B cell (primary cell): ENCODE measurements around the gene RNF141. TPM values are rescaled to one million over a fixed set of nuclear protein-coding genes. Genes with fewer than 3 reads are reported as not detected.

ENCODE experiments used
- ATAC-seq: fragments of 200-7000 bp; cut with Tn5 transposase; one replicate; pipeline ENCODE4 v1.10.0; 2021; ENCODE audit warnings: low read depth, mild to moderate bottlenecking, moderate number of reproducible peaks, moderate library complexity
- CTCF ChIA-PET: fragments of 350-600 bp; sonication (Branson Sonifier 250); formaldehyde crosslinking; loops from one replicate; lab custom pipeline; 2021; ENCODE audit warnings: antibody characterized with exemption, inconsistent platforms; lab: Charles Lee
- POLR2A ChIA-PET: fragments of 350-600 bp; sonication (Branson Sonifier 250); formaldehyde crosslinking; loops from one replicate; lab custom pipeline; 2021; ENCODE audit warnings: antibody characterized with exemption; lab: Charles Lee
- DNase-seq: peaks from one replicate; pipeline ENCODE4 v3.0.0; 2013
- H2AFZ ChIP-seq: 2 replicates; pipeline ENCODE4 v1.6.1; 2012; ENCODE audit warnings: mild to moderate bottlenecking, low read depth, low read length; ENCODE audit not compliant: insufficient read depth, poor library complexity, severe bottlenecking
- H3K27ac ChIP-seq, 2 donors: 1 replicate in 1 of 2; 2 replicates in 1 of 2; pipeline ENCODE4 v1.5.1; 2012 to 2013; ENCODE audit warnings: low read length in 2 of 2, mild to moderate bottlenecking in 2 of 2, moderate library complexity in 1 of 2
- H3K27me3 ChIP-seq, 4 experiments: fragments of 200-600 bp in 1 of 4; sonication (generic) in 1 of 4; replicated peaks in 1 of 4; 1 replicate in 2 of 4; 2 replicates in 2 of 4; pipeline versions ENCODE4 v1.6.1 to v1.7.0; 2013 to 2016; ENCODE audit warnings: low read length in 3 of 4, mild to moderate bottlenecking in 2 of 4, mixed read lengths in 1 of 4, moderate library complexity in 1 of 4; ENCODE audit not compliant: insufficient read depth in 4 of 4, control insufficient read depth in 3 of 4; ENCODE audit errors: control extremely low read depth in 1 of 4
- H3K36me3 ChIP-seq, 2 experiments: replicated peaks in 1 of 2; 1 replicate in 1 of 2; 2 replicates in 1 of 2; pipeline versions ENCODE4 v1.6.1 to v1.7.1; 2013; ENCODE audit warnings: low read length in 1 of 2; ENCODE audit not compliant: insufficient read depth in 2 of 2, control insufficient read depth in 1 of 2; ENCODE audit errors: control extremely low read depth in 1 of 2, extremely low read depth in 1 of 2
- H3K4me1 ChIP-seq, 2 donors: fragments of 200-600 bp in 1 of 2; sonication (generic) in 1 of 2; 1 replicate in 1 of 2; 2 replicates in 1 of 2; pipeline versions ENCODE4 v1.5.1 to v1.6.1; 2013 to 2017; ENCODE audit warnings: low read length in 2 of 2; ENCODE audit not compliant: control insufficient read depth in 2 of 2, insufficient read depth in 2 of 2
- H3K4me2 ChIP-seq: replicated peaks from 2 replicates; pipeline ENCODE3; 2012; ENCODE audit warnings: mild to moderate bottlenecking, low read depth, low read length; ENCODE audit not compliant: poor library complexity, severe bottlenecking
- H3K4me3 ChIP-seq, 5 experiments: fragments of 200-600 bp in 1 of 5; sonication (generic) in 1 of 5; 1 replicate in 3 of 5; 2 replicates in 2 of 5; pipeline versions ENCODE4 v1.5.1 to v1.7.0; 2011 to 2016; ENCODE audit warnings: low read length in 4 of 5, mild to moderate bottlenecking in 4 of 5, low read depth in 2 of 5, control low read depth in 1 of 5, moderate library complexity in 1 of 5; ENCODE audit not compliant: insufficient read depth in 1 of 5; ENCODE audit errors: control extremely low read depth in 1 of 5, extremely low read depth in 1 of 5
- H3K79me2 ChIP-seq: fragments of 200-600 bp; sonication (generic); one replicate; pipeline ENCODE4 v1.6.0; 2016; ENCODE audit warnings: low read length; ENCODE audit not compliant: control insufficient read depth, insufficient read depth
- H3K9ac ChIP-seq: fragments of 200-600 bp; sonication (generic); 2 replicates; pipeline ENCODE4 v1.6.1; 2017; ENCODE audit warnings: mild to moderate bottlenecking, low read length, moderate library complexity
- H3K9me3 ChIP-seq, 3 donors: one replicate each; pipeline versions ENCODE4 v1.6.1 to v1.7.1; 2013; ENCODE audit warnings: low read length in 2 of 3; ENCODE audit not compliant: control insufficient read depth in 2 of 3, insufficient read depth in 1 of 3; ENCODE audit errors: control extremely low read depth in 1 of 3
- H4K20me1 ChIP-seq: 2 replicates; pipeline ENCODE4 v1.6.0; 2012; ENCODE audit warnings: mild to moderate bottlenecking, low read length; ENCODE audit not compliant: insufficient read depth, control insufficient read depth, poor library complexity, severe bottlenecking
- H3K27ac Mint-ChIP-seq: one replicate; pipeline ENCODE4 v1.8.0; 2021; ENCODE audit warnings: mixed read lengths
- H3K27me3 Mint-ChIP-seq: one replicate; pipeline ENCODE4 v1.8.0; 2021; ENCODE audit warnings: mixed read lengths
- H3K4me1 Mint-ChIP-seq: one replicate; pipeline ENCODE4 v1.8.0; 2021; ENCODE audit warnings: mixed read lengths
- H3K4me3 Mint-ChIP-seq: one replicate; pipeline ENCODE4 v1.8.0; 2021; ENCODE audit warnings: mixed read lengths
- H3K9me3 Mint-ChIP-seq: one replicate; pipeline ENCODE4 v1.8.0; 2022; ENCODE audit warnings: mixed read lengths; ENCODE audit not compliant: insufficient read depth
- EZH2 ChIP-seq: IDR thresholded peaks from 2 replicates; pipeline ENCODE4 v1.6.1; 2012; ENCODE audit warnings: borderline replicate concordance, low read depth, mild to moderate bottlenecking, moderate library complexity, low read length; ENCODE audit not compliant: insufficient read depth, poor library complexity, severe bottlenecking
- WGBS: methylation state at CpG from one replicate; pipeline ENCODE4 v1.1.5; 2013; ENCODE audit warnings: missing lambda C conversion rate; ENCODE audit not compliant: insufficient coverage; 5-methylcytosine and 5-hydroxymethylcytosine counted together
- intact Hi-C: fragments of 100-400 bp; cut with micrococcal nuclease; formaldehyde crosslinking; loops from one replicate; pipeline ENCODE4 v1.10.0; 2022
- polyA plus RNA-seq: library from polyadenylated mRNA; depleted of rRNA; stranded (reverse); fragments of >200 nt; gene quantifications from 2 replicates; pipeline ENCODE4 v1.2.3, GENCODE V29; 2012
- total RNA-seq, 2 donors: library from RNA; stranded (reverse); fragments of 120-200 nt in 1 of 2; gene quantifications; 1 replicate in 1 of 2; 2 replicates in 1 of 2; pipeline versions ENCODE4 v1.2.3 to v1.2.4, GENCODE V29; 2013 to 2022
- TF ChIP-seq, protein P1 (sequence below): fragments of 200-600 bp; IDR thresholded peaks from one replicate; pipeline ENCODE4 v1.8.0; 2022; ENCODE audit warnings: antibody characterized with exemption, mild to moderate bottlenecking

Gene RNF141
- total and polyA plus RNA-seq, 2 donors (not counting 1 experiment from before 2014, with no cell fraction given): 23.3 to 48.2 TPM

DNA sequence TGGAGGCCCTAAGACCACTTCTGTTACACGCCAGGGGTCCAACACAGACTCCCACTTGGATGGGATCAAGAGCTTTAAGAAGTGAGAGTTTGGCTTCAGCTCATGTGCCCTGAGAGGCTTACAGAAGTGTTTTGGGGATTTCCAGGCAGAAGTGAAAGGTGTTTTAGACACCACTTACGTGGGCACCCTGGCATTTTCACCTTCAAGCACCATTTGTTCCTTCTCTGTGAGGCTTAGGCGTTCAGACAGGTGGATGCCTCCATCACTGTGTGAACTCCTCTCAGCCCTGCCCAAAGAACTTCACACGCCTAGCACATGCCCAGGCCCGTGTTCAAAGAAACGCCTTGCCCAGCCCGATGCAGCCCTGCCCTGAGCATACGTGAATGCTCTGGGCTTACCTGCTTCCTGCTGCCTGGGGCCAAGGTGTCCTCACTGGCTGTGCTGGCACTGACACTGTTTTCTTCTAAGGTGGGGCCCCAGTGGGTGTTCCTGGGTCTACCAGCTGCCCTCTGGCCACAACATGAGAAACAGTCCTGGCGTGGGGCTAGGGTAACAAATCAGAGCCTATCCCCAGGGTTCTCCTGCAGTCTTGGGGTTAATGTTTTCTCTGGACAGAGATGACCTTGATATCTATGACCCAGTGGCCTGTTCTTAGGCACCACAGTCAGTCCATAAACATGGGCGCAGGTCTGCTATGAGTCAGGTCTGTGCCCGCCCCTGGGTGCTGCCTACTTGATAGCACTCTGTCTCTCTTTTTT lies 51.9 kb downstream of the RNF141 start:
- Histone ChIP-seq H2AFZ (peak overlapping the region; percentile 43), H4K20me1 (peaks cover 8% of the 10 kb centered on the region), H3K9me3 (no peaks in the 10 kb centered on the region), H3K27ac (peak overlapping the region; percentile 94 to 98), H3K27me3 (no peaks in the 10 kb centered on the region), H3K4me2 (peak overlapping the region; percentile 36), H3K4me3 (no peak overlapping the region), H3K79me2 (peaks cover 41% of the 10 kb centered on the region), H3K4me1 (peaks cover 24 to 34% of the 10 kb centered on the region in 2 donors), H3K9ac (no peak overlapping the region), H3K36me3 (peaks cover 2 to 89% of the 10 kb centered on the region in 2 experiments)
- Mint-ChIP-seq H3K9me3 (no peaks in the 10 kb centered on the region), H3K27ac (peak overlapping the region; percentile 90), H3K4me1 (peaks cover 39% of the 10 kb centered on the region), H3K27me3 (no peaks in the 10 kb centered on the region), H3K4me3 (peak overlapping the region; percentile 30)
- ATAC-seq (peak; percentile 93), DNase-seq (peak; percentile 93)
- intact Hi-C loops: loop anchor here (1.0 kb wide), 2 partner anchors 33 to 76 kb away; no protein-coding TSS in a partner anchor
- TF ChIP-seq, protein P1, sequence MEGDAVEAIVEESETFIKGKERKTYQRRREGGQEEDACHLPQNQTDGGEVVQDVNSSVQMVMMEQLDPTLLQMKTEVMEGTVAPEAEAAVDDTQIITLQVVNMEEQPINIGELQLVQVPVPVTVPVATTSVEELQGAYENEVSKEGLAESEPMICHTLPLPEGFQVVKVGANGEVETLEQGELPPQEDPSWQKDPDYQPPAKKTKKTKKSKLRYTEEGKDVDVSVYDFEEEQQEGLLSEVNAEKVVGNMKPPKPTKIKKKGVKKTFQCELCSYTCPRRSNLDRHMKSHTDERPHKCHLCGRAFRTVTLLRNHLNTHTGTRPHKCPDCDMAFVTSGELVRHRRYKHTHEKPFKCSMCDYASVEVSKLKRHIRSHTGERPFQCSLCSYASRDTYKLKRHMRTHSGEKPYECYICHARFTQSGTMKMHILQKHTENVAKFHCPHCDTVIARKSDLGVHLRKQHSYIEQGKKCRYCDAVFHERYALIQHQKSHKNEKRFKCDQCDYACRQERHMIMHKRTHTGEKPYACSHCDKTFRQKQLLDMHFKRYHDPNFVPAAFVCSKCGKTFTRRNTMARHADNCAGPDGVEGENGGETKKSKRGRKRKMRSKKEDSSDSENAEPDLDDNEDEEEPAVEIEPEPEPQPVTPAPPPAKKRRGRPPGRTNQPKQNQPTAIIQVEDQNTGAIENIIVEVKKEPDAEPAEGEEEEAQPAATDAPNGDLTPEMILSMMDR: no peak
- no peak for TF ChIP-seq EZH2
- POLR2A ChIA-PET: interaction anchor here (0.7 to 2.1 kb wide), 13 partner anchors 10 to 153 kb away, joined by 3 to 8 read pairs (median 3); partner anchors contain the start of gene RNF141
- WGBS: 35% methylated on average over 9 of the region's 11 CpGs
- CTCF ChIA-PET: interaction anchor here (0.8 to 3.0 kb wide), 15 partner anchors 15 to 247 kb away, joined by 3 to 35 read pairs (median 4); partner anchors contain the start of gene RNF141
